ENCODE measurements around the gene DLST.
"Not testable (repeated sequence)": the region's sequence is repeated elsewhere in the genome, so short reads cannot be mapped to it uniquely, and the experiment has no call there.

DLST gene

DNA sequence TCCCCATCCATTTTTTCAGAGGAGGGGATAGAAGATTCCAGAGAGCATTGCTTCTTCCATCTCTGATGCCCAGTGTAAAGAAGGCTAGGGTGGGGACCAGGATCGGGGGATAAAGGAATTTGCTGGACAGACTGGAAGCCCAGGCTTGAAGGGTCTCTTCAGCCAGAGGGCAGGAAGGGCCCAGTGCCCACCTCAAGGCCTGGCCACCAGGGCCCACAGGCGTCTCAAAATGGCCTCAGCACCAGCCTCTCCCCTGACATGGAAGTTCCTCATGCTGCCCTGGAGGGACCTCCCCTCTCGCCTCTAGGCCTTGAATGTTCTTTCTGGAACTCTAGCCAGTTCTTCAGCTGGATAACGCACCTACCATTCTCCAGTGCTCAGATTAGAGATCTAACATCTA lies 38.6 kb downstream of the DLST start:
- no peak for DNase-seq

DNA sequence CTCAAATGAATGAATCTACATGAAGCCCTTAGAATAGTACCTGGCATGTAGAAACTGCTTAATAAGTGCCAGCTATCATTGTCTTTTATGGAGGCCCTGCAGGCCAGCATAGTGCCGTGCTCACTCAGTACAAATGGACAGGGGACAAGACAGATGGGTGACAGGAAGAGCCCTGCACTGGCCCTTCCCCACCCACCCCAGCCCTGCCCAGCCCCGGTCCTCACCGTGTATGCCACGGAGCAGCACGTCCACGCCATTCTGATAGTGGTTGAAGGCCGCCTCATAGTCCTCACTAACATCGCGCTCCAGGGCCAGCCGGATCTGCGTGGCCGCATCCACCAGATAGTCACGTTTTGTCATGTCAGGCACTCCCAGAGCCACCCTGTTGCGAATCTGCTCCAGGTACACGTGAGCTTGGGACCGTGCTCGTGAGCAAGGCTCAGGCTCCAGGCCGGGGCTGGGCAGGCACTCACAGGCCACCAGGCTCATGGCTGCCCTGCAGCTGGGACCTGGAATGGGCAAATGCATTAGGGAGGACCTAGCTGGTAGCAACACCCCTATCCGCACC lies 39.4 kb downstream of the DLST start:
- no peak for DNase-seq

DNA sequence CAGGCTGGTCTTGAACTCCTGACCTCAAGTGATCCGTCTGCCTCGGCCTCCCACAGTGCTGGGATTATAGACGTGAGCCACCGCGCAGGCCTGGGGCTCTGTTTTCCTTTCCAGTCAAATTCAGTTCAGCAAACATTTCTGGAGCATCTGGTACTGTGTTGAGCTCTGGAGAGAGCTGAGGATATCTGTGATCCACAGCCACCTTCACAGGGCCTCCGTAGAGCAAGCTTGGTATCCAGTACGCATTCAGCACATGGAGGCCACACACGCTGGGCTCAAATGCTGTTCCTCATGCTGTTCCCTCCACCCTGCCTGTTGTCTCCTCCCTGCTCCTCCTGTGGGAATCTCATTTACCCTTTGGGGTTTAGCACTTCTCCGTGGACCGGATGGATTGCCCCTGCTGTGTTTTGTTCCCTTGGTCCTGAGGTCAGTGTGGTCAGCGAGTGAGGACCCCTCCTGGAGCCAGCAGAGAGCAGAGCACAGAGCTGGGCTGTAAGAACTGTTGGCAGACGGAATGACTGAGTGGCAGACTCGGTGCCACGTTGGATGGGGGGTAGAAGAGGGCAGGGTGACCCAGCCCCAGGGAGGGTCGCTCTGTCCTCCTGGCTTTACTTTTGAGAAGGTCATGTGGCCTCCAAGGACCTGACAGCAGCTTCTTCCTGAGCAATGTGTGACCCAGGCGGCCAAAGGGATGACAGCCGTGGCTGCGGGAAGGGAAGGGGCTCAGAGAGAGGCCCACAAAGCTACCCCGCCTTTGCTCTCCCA lies 40.5 kb downstream of the DLST start:
- DNase-seq, result no peak

DNA sequence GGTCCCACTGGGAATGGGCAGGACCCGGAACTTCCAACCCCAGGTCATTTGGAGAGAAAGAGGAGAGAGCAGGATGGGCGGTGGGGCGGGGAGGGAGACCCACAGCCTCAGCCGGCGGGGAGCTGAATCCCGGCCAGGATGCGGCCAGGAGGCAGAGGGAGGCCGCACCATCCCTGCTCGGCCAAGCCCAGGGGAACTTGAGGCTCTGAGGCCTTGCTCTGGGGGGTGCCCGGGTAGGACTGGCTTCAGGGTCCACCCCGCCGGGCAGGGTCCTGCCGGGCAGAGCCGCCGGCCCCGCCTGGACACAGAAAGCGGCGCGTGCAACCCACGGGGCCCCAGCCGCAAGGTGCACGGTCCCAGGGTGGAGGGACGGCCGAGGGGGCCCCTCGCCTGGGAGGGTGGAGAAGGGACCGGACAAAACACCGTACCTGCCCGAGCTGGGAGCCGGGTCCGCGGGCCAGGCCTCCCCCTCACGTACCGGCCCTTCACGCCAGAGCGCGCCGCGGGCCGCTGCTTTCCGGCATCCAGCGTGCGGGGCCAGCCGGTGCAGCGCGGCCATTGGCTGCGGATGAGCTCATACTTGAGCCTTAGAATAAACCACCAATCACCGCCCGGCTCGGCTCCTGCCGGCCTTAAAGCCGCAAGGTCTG lies 41.2 kb downstream of the DLST start, which contains the start of gene RPS6KL1:
RPS6KL1 (minus strand) TSS at position 509 of the 650 bp plus-strand sequence. CDS start 1,719 bp downstream, outside the sequence.
- peak; percentile 22 for DNase-seq

DNA sequence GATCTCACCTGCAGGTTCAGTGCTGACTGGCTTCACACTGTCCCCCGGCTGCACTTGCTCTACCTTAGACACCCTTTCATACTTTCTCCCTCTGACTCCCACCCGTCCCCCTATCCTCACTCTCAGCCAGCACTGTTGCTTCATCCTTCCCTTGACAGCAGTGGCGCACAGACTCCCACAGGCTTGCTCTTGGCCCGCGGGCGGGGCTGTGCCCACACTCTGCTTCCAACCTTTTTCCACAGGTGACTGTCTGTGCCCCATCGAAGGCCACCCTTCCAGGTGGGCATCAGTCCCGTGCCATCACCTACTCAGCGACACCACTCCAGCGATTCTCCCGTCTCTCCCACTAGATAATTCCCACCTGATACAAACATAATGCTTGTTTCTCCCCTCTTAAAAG lies 42.3 kb downstream of the DLST start:
- DNase-seq, result no peak

DNA sequence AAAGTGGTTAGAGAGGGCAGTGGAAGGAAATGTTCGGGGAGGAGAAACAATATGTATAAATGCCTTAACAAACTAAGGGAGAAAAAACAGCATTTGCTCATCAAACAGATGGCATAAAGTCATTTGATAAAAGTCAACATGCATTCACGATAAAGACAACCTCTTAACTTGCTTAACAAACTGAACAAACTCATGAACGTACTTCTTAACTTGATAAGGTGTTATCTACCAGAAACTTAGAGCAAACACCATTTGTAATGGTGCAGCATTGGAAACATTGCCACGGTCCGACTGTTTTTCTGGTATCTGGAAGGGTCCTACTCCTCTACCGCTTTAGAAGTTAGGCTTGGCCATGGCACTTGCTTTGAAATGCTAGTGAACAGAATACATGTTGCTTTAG lies 45.5 kb downstream of the DLST start:
- DNase-seq, result no peak

DNA sequence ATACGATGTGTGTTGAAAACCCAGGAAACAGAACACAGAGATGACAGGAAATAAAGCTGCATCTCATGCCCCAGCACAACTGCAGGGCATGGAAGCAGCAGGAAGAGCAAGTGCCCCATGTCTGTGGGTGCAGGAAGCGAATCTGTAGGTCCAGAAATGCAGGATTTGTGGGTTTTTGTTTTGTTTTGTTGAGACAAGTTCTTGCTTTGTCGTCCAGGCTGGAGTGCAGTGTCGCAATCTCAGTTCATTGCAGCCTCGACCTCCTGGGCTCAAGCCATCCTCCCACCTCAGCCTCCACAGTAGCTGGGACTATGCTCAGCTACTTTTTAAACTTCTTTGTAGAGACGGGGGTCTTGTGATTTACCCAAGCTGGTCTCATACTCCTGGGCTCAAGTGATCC lies 47.5 kb downstream of the DLST start:
- DNase-seq, result no peak

DNA sequence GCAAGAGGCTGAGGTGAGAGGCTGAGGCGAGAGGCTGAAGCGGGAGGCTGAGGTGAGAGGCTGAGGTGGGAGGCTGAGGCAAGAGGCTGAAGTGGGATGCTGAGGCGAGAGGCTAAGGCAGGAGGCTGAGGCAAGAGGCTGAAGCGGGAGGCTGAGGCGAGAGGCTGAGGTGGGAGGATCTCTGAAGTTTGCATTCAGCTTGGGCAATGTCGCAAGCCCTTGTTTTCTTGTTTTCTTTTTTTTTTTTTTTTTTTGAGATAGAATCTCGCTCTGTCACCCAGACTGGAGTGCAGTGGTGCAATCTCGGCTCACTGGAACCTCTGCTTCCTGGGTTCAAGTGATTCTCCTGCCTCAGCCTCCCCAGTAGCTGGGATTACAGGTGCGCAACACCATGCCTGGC lies 50.0 kb downstream of the DLST start:
- DNase-seq, result not testable (repeated sequence)

DNA sequence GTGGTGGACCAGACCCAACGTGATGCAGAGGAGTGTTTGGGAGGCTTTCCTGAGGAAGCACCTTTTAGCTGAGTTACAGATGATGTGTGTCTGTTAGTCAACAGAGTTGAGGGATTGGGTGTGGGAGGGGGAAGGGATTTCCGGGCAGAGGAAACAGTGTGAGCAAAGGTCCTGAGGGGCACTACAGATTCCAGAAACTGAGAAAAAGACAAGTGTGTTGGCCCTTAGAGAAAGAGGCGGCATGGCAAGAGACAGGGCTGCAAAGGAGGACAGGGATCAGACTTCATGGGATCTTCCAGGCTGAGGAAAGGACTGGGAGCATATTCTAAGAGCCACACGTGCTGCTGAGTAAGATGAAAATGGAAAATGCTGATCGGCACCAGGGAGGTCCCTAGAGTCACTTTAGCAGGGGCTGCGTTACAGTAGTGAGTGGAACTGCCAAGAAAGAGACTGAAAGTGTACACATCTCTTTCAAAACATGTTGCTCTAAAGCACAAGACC lies 50.7 kb downstream of the DLST start:
- no peak for DNase-seq

DNA sequence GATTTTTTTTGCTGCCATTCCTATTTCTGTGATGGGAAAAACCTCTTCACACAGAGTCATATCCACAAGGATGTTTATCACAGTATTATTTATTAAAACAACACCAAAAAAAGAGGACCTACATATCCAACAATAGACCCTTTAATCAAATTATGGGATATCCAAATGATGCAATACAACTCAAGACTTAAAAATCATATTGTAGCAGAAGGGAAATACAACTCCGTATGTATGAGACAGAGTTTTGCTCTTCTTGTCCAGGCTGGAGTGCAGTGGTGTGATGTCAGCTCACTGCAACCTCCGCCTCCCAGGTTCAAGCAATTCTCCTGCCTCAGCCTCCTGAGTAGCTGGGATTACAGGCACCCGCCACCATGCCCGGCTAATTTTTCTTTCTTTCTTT lies 51.2 kb downstream of the DLST start:
- not testable (repeated sequence) for DNase-seq

DNA sequence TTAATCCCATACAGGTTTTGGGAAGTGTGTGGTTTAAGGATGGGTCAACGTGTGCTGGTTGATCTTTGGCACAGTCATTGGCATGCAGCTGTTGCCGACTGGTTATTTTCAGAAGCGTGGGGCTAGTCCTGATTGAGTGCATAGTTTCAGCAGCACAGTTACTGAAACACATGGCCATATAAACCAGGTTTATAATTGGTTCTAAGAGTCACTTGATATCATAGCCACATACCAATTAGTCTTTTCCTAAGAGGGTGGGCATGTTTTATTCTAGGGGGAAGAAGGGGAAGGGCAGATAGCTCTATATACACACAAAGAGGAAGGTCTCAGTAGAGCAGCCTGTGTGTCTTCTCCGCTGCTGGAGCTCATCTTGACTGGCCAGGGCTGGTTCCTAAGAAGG lies 52.3 kb downstream of the DLST start:
- DNase-seq, result no peak

DNA sequence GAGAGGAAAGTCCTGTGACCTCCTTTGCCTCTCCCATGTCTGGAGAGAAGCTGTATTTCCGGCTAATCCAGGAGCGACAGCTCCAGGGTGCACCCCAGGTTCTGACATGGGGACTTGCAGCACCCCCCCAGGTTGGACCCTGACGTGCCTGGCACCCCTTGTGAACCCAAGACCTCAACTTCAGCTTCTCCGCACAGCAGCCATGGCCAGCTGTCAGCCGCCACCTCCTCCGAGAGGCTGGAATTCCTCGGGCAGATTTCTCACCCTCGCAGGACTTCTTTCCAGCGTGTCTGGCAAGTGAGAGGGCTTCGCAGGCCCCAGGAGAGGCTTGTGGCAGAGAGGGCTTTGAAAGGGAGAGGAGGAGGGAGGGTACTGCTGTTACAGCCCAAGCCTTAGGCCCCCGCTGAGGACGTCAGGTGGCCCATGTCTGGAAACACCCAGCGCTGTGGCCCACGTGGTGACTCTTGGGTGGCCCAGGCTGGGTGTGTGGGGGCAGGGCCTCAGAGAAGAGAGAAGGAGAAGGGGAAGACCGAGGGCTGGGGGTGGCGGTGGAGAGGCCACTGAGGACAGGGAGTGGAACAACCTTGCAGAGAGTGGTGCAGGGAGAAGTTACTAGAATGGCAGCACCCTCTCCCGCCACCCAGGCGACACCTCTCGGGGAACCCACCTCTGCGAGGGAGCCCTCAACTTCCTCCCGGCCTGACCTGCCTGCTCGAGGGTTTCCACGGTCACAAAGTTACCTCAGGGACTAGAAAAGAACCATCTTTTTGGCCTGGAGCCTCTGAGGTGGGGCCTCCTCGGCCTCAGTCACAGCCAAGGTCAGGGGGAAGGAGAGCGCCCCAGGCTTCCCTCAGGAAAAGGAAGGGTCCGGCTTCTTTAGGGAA lies 53.0 kb downstream of the DLST start:
- no peak for DNase-seq

DNA sequence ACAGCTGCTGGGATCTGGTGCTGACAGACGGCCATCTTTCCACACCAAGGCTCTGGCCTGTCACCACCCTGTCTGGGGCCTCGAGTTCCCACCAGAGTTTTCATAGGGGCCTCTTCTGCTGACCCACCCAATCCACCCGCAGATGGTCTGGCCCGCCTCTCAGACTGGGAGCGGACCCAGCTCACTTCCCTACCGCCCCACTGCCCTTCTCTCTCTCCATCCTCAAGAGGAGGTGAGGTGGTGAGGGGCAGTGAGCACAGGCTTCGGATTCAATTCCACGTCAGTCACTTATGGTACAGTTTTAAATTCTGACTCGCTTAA lies 53.6 kb downstream of the DLST start:
- no peak for DNase-seq

DNA sequence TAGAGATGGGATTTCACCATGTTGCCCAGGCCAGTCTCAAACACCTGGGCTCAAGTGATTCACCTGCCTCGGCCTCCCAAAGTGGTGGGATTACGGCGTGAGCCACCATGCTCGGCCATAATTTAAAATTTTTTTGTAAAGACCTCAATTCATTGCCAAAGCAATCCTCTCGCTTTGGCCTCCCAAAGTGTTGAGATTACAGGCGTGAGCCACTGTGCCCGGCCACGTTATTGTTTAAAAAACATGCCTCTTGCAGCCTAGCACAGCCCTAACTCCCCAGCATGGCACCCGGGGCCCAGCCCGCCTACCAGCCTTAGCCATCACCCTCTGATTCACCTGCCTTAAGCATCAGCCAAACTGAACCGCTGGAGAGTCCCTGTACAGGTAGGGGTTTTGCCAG lies 54.4 kb downstream of the DLST start:
- no peak for DNase-seq

DNA sequence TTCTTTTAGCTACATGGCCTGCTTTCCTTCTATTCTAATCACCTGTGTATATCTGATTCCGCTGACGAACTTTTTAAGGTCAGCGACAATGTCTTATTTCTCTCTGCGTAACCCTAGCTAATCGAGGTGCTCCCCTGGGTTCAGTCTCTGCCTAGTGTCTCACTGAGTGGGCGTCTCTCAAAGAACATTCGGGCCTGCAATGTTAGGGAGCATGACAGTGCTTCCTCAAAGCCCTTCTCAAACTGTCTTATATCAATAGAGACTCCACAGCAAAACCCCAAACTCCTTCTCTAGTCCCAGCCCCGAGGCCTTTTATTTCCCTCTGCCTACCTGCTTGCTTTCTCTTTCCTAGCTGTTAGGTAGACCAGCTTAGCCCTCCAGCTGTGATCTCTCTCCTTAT lies 55.0 kb downstream of the DLST start:
- DNase-seq, result no peak

DNA sequence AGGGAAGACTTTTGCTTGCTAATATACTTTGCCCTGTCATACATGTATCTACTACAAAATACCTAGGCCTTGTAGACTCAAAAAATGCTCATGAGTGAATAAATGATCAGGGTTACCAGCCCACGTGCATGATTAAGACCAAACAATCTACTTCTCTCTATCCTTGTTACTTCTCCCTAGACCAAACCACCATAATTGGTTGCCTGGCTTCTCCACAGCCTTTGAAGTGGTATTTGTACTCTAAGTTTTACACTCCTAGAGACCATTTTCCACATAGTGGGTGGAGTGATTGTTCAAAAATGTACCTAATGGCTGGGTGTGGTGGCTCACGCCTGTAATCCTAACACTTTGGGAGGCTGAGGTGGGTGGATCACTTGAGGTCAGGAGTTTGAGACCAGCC lies 55.5 kb downstream of the DLST start:
- DNase-seq, result no peak

DNA sequence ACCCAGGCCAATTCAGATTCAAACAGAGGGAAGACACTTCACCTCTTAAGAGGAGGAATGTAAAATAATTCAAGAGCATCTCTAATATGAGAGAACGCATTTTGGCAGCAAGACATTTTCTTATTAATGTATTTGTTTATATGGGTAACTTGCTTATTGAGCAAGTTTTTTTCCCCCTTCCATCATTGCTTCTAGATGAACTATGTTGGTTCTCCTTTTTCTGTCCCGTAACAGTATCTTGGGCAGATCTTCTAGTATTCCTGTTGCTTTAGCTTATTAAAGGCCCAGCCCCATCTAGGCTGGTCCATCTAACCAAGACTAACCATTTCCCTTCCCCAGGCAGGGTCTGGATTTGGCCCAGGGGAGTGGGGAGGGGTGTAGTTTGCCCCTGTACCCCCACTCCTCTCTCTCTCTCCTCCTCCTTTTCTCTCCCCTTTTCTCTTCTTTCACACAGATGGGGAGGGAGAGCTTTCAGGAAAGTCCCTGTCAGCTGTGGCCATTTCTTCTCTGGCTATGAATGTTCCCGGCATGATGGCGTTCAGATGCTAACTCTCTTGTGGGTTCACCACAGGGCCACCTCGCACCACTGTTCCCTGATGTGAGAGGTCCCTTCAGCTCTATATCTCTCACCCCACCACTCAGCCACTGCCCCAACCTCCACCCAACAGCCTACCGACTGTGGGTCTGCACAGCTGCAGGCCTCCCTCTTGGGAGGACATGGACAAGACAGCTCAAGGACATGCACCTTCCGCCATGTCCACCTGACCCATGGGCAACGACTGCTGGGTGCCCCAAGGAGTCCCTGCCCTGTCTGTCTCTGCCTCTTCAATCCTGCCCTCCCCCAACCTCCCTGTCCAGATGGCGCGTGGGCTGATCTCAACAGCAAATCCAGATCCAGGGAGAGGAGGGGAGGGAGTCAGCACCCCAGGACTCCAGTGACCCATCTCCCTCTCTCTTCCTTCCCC lies 57.1 kb downstream of the DLST start:
- DNase-seq, result no peak

DNA sequence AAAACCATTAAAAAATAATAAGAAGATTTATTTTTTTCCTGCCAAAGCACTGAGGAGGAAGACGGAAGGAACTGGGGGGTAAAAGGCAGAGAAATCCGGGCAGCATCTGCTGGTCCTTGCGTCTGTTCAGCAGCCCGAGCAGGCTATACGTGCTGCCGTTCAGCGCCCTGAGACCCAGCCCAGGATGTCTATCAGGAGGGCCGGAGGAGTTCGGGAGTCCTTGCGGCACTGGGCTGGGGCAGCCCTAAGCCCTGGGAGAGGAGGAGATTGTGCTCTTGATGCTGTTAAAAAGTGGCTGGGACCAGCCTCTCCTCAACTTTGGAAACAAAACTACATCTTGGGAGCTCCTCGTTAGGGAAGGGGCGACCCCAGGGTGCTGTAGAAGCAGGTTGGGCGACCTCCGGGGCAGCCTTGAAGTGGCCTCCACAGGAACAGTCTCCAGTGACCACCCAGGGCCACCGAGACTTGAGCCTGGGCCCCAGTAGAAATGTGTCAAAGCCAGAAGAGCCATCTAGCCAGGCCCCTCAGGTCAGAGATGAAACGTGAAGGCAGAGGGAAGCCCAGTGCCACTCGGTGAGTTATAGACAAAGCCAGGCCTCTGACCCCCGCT lies 59.3 kb downstream of the DLST start:
- no peak for DNase-seq

DNA sequence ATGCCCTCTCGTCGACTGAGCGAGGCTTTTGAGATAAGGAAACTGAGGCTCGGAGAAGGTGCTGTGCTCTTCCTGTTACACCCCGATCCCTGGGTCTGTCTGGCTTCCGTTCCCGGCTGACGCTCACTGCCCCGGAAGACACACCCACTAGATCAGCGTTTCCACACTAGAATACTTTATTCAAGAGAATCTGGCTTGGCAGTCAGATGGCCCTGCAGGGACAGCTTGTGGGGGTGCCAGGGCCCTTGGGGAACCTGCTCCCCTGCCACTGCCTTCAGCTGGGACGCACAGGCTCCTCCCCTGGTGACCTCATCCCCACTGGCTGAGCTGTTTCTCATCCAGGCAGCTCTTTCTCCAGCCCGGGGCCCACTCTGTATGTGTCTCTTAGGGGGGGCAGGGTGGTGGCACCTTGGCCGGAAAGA lies 60.0 kb downstream of the DLST start:
- DNase-seq, result no peak

DNA sequence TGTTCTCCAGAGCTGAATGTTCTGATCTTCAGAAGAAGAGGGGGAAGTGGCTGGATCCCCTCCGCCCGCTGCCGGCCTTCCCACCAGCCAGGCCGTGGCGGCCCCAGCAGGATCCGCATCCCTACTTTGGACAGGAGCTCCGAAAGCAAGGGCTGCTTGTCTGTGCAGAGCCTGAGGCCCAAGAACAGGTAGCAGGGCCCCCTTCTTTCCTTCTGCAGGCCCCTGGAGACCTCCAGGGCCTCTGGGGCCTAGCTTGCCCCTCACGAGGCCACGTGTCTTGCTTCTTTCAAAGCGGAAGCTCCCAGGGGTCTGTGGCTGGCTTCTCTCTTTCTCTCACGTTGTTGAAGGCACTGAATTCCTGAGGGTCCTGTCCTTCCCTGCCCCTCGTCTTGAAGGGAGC lies 60.5 kb downstream of the DLST start:
- no peak for DNase-seq

DNA sequence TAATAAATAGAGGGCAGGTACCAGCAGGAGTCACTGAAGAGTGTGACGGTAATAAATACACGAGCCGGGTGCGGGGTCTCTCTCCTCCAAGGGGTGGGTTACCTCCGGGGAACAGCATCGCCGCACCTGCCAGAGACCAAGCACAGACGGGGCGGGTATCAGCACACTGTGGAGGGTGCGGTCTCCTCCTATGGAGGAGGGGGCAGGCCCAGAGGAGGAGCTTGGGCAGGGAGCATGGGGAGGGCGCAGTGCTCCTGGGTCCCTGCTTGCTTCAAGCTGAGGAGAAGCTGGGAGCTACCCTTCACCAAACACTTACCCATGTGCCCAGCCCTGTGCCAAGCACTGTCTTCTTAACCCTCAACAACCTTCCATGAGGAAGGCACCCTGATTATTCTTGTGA lies 60.9 kb downstream of the DLST start:
- DNase-seq, result no peak
